NCI-H1092 (cell line): ENCODE results near the gene ANP32A.
A peak's percentile ranks its signal among the peaks of the same experiment; 100 is the strongest.

Experiments
- DNase-seq: peaks from one replicate; lab custom pipeline; 2025; lab: John Stamatoyannopoulos, UW

The ANP32A gene

GRCh38 chr15:68819495-68820294, 1.0 kb downstream of the ANP32A start:
- DNase-seq, result no peak

GRCh38 chr15:68818769-68819494, 1.8 kb downstream of the ANP32A start:
- DNase-seq, result peak; percentile 21

GRCh38 chr15:68818066-68818768, 2.5 kb downstream of the ANP32A start:
- peak; percentile 21 for DNase-seq

GRCh38 chr15:68817304-68818065, 3.2 kb downstream of the ANP32A start:
- DNase-seq, result peak; percentile 25

GRCh38 chr15:68816795-68817303, 3.8 kb downstream of the ANP32A start:
- DNase-seq, result no peak

- no peak for DNase-seq
Measured at GRCh38 chr15:68816158-68816557, 4.5 kb downstream of the ANP32A start.

GRCh38 chr15:68815598-68815997, 5.1 kb downstream of the ANP32A start:
- no peak for DNase-seq

GRCh38 chr15:68814596-68814995, 6.1 kb downstream of the ANP32A start:
- no peak for DNase-seq

- DNase-seq, result no peak
Measured at GRCh38 chr15:68812597-68813431, 7.9 kb downstream of the ANP32A start.

GRCh38 chr15:68812069-68812468, 8.6 kb downstream of the ANP32A start:
- no peak for DNase-seq

GRCh38 chr15:68809517-68809916, 11.2 kb downstream of the ANP32A start:
- DNase-seq, result no peak

GRCh38 chr15:68808770-68809169, 11.9 kb downstream of the ANP32A start:
- no peak for DNase-seq

- no peak for DNase-seq
Measured at GRCh38 chr15:68808091-68808490, 12.6 kb downstream of the ANP32A start.

GRCh38 chr15:68807249-68807648, 13.4 kb downstream of the ANP32A start:
- no peak for DNase-seq

- DNase-seq, result no peak
Measured at GRCh38 chr15:68806220-68807060, 14.3 kb downstream of the ANP32A start.

- DNase-seq, result no peak
Measured at GRCh38 chr15:68802373-68802772, 18.3 kb downstream of the ANP32A start.

GRCh38 chr15:68801572-68802148, 19.0 kb downstream of the ANP32A start:
- DNase-seq, result no peak

GRCh38 chr15:68800875-68801274, 19.8 kb downstream of the ANP32A start:
- DNase-seq, result no peak

GRCh38 chr15:68798346-68799094, 22.2 kb downstream of the ANP32A start:
- no peak for DNase-seq
